Omental fat pad (tissue), 4 donors: ENCODE measurements around the gene FBXO8. TPM values are rescaled to one million over a fixed set of nuclear protein-coding genes. Genes with fewer than 3 reads are reported as not detected.

Source experiments
- ATAC-seq: fragments of 150-250 bp; one replicate; pipeline ENCODE4 v1.9.1; 2016; ENCODE audit warnings: mild to moderate bottlenecking, moderate library complexity; ENCODE audit not compliant: low FRiP score
- DNase-seq: peaks from one replicate; pipeline ENCODE4 v3.0.0-alpha.2; 2019; ENCODE audit warnings: low spot score
- total RNA-seq, 4 donors: library from RNA; depleted of rRNA; stranded (reverse); fragments of >200 nt; gene quantifications; one replicate each; pipeline ENCODE4 v1.1.0, GENCODE V29; 2016
- TF ChIP-seq, protein P1 (sequence below), 3 donors: fragments of 450-650 bp; IDR thresholded peaks; one replicate each; pipeline ENCODE4 v1.5.1; 2016 to 2017; ENCODE audit warnings: antibody characterized with exemption in 3 of 3, mild to moderate bottlenecking in 3 of 3, moderate library complexity in 2 of 3

The FBXO8 gene, protein sequence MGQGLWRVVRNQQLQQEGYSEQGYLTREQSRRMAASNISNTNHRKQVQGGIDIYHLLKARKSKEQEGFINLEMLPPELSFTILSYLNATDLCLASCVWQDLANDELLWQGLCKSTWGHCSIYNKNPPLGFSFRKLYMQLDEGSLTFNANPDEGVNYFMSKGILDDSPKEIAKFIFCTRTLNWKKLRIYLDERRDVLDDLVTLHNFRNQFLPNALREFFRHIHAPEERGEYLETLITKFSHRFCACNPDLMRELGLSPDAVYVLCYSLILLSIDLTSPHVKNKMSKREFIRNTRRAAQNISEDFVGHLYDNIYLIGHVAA
- total RNA-seq: 10 to 100 TPM; 15.9 to 50.8 (median 30.3) TPM

DNA sequence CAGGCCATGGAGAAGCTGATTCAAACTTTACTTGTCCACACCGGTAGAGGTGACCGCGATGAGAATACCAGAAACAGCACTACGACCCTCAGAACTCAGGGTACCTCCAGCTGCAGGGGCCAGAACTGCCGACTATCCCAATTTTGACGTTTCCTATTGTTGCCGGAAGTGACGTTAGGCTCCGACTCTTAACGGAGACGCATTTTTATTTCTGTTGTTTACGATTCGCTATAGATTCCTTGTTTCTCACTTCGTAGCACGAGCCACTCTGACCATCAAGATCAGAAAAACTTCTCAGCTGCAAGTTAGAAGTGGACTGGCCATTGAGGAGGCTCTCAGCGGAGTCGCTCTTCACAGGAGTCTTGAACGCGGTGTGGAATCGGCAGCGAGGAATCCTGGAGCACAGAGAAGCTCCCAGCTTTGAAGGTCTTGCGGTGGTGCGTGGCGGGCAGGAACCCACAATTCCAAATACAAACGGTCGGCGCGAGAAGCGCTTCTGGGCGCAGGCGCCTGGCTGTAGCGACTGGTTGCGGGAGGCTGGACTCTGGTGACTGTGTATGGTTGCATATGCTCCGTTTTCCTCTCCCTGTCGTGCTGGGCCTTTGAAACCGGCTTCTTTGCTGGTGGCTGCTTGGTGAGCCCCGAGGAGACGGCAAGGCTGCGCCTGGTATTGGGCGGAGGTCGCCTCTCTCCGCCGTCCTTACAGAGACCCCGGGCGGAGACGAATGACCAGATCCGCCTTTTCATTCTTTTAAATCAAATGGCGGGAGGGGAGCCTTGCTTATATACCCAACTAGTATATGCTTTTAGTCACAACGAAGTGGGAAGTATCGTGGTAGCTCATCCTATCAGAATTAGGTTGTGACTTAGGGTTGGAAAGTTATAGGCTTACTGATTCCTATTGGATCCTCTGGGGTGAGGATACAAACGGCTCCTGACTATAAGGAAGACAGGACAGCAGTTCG lies at the start of gene FBXO8, which contains the start of gene CEP44:
Gene FBXO8 (minus strand): TSS at position 161 of the 965 bp plus-strand sequence. CDS start 20,575 bp downstream, outside the sequence.
Gene CEP44 (plus strand): TSS at position 405 of the 965 bp plus-strand sequence. CDS start 15,211 bp downstream, outside the sequence.
- TF ChIP-seq, protein P1, sequence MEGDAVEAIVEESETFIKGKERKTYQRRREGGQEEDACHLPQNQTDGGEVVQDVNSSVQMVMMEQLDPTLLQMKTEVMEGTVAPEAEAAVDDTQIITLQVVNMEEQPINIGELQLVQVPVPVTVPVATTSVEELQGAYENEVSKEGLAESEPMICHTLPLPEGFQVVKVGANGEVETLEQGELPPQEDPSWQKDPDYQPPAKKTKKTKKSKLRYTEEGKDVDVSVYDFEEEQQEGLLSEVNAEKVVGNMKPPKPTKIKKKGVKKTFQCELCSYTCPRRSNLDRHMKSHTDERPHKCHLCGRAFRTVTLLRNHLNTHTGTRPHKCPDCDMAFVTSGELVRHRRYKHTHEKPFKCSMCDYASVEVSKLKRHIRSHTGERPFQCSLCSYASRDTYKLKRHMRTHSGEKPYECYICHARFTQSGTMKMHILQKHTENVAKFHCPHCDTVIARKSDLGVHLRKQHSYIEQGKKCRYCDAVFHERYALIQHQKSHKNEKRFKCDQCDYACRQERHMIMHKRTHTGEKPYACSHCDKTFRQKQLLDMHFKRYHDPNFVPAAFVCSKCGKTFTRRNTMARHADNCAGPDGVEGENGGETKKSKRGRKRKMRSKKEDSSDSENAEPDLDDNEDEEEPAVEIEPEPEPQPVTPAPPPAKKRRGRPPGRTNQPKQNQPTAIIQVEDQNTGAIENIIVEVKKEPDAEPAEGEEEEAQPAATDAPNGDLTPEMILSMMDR (IDR thresholded peaks at IDR 0.05): no peak
- DNase-seq (peak; percentile 33), ATAC-seq (peak; percentile 82)

DNA sequence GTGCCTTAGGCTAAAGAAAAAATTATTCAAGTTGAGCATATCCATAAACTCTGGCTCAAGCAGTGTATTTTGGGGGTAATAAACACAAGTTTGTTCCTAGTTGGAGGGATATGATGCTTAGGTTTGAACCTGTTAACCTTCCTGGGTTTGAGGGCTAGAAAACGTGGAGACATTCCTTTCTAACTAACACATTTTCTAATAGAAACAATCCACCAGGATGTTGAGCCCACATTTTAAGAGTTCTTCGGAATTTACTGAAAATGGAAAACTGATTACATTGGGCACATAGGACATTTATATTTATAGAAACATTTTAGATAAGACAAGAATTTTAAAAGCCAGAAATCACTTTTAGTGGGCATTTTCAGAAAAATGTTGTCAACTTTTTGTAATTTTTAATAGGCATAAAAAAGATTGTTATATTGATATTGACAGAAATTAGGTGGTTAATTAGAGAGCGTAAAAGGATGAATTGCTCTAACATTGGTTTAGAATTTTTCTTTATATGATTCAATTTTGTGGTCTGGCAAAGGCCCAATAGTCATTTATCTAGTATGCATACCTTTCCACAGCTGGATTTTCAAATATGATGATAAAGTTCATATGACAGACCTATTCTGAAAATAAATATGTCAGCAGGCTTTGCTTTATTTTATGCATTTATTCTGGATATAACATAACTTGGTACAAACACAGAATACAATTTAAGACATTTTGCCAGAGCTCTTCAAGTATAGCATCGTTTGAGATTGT lies 49.5 kb upstream of the FBXO8 start:
- TF ChIP-seq, protein P1 (IDR thresholded peaks at IDR 0.05): no peak
- ATAC-seq (no peak), DNase-seq (no peak)

DNA sequence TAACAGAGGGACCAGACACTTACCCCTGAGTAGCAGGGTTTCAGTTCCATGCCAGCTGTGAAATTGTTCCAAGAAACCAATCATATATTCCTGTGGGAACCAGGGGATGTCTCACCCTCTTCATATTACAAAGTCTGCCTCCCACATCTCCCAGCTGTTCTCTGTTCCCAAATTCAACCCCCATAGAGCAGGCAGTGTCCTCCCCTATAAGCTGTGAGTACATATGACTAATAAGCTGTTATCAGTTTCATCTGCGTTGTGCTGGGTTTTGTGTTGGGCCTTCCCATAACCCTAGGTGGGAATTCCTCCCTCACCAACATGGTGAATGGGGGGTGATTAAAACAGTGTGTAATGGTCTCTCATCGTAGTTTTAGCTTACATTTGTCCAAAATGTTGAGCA lies 41.3 kb upstream of the FBXO8 start:
- DNase-seq: no peak
- TF ChIP-seq, protein P1 (IDR thresholded peaks at IDR 0.05): no peak
- ATAC-seq: no peak

DNA sequence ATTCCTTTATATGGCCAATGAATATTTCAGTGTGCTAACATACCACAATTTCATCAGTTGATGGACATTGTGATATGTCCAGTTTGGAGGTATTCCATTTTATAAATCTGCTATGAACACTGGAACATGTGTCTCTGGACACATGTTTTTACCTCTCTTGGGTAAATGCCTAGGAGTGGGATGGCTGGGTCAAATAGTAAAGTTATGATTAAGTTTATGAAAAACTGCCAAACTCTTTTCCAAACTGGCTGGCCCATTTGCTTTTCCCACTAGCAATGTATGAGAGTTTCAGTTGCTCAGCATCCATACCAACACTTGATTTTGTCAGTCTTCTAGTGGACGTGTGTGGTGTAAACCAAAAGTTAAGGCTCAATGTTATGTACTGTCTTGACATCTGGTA lies 40.8 kb upstream of the FBXO8 start:
- no peak for ATAC-seq
- DNase-seq: no peak
- TF ChIP-seq, protein P1 (IDR thresholded peaks at IDR 0.05): no peak

DNA sequence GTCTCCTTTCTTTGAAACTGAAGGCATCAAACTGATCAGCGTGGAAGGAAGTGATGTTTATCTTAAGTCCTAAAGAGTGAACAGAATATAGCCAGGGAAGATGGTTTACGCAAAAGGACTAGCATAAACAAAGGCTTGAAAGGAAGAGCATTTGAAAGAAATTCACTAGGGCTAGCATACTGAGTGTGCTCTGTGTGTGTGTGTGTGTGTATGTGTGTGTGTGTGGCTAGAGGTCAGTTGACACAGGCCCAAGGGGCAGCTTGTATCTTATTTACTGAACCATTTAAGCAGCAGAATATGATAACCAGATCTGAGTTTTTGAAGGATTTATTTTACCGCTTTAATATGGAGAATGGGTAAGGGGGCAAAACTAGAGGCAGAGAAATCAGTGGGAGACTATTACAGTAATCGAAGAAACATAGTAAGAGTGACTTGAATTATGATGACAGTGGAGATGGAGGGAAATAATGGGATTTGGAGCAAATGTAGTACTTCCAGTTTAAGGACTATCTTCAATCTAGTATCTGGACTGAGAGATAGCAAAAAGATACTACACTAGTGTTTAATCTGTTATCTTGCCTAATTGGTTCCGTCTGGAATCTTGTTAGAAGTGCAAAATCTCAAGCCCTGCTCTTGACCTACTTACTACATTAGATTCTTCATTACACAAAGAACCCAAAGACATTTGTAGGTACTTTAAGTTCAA lies 37.2 kb upstream of the FBXO8 start:
- TF ChIP-seq, protein P1 (IDR thresholded peaks at IDR 0.05): no peak
- no peak for ATAC-seq
- DNase-seq: no peak
